DMS 273 (cell line): ENCODE data around the gene GALK2.
"Not testable (repeated sequence)": the region's sequence is repeated elsewhere in the genome, so short reads cannot be mapped to it uniquely, and the experiment has no call there.

Experiments used
- DNase-seq: peaks from one replicate; lab custom pipeline; 2025; ENCODE audit not compliant: unreplicated experiment; lab: John Stamatoyannopoulos, UW

The GALK2 gene

GRCh38 chr15:49328941-49329340, 158.9 kb downstream of the GALK2 start:
- no peak for DNase-seq

GRCh38 chr15:49330166-49330565, 160.1 kb downstream of the GALK2 start:
- no peak for DNase-seq

DNA sequence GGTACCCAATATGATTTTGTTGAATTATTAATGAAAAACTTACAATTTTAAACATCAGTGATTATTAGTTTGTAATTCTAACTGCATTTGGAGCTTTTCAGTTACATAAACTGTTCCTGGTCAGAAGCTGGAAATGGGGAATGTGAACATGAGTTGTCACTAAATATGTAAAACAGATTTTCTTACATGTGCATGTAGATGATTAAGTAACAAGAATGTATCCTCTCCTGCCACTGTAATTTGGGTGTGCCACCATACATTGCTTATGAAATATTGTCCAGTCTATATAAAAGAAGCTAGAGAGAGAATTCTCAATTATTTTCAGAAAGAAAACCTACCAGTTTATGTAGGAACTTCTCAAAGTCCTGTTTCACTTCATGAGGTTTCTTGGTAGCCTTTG, 161.4 kb downstream of the GALK2 start:
- no peak for DNase-seq

DNA sequence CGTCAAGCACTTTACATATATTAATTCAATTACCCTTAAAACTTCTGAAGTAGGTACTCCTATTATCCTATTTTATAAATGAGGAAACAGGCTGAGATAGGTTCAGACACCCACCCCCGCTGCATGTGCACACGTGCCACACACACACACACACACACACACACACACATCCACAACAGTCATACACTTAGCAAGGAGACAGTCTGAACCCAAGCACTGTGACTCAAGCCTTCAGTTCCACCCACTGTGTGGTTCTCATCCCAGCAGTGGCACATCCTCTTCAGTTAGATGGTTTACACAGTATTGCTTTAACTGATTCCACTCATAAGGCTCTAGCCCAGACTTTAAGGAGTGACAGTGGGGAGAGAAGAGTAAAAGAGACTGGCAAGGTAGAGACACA, 161.9 kb downstream of the GALK2 start:
- DNase-seq: no peak

DNA sequence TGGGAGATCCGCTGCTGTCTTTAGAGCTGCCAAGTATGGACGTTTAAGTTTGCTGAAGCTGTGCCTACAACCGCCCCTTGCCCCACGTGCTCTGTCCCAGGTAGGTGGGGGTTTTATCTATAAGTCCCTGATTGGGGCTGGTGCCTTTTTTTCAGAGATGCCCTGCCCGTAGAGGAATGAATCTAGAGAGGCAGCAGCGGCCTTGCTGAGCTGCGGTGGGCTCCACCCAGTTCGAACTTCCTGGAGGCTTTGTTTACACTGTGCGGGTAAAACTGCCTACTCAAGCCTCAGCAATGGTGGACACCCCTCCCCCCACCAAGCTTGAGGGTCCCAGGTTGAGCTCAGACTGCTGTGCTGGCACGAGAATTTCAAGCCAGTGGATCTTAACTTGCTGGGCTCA, 169.6 kb downstream of the GALK2 start:
- DNase-seq: no peak

DNA sequence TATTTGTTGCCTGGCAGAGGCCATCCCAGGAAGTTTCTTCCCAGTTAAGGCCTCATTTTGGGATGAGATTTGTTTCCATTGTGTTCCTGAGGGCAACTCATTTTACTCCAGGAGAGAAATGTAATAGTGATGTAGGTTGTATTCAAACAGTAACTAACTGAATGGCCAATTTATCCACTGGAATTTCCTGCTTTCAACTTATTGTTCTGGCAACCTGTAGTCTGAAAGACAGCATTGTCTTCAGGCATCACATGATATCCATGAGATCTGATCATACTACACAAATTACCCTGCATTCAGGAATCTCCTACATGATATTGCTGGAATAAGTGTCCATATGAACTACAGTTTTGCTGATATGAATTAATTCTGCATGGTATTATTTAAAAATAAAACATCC, 173.5 kb downstream of the GALK2 start:
- no peak for DNase-seq

DNA sequence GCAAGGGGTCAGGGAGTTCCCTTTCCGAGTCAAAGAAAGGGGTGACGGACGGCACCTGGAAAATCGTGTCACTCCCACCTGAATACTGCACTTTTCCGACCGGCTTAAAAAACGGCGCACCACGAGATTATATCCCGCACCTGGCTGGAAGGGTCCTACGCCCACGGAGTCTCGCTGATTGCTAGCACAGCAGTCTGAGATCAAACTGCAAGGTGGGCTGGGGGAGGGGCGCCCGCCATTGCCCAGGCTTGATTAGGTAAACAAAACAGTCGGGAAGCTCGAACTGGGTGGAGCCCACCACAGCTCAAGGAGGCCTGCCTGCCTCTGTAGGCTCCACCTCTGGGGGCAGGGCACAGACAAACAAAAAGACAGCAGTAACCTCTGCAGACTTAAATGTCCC, 184.4 kb downstream of the GALK2 start:
- not testable (repeated sequence) for DNase-seq

DNA sequence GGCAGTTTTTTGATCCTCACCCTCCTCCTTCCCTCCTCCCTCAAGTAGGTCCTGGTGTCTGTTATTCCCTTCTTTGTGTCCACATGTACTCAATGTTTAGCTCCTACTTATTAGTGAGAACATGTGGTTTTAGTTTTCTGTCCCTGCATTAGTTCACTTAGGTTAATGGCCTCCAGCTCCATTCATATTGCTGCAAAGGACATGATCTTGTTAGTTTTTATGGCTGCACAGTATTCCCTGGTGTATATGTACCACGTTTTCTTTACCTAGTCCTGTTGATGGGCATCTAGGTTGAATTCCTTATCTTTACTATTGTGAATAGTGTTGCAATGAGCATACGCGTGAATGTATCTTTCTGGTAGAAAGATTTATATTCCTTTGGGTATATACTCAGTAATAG, 191.3 kb downstream of the GALK2 start:
- DNase-seq: no peak

- no peak for DNase-seq
Observed at GRCh38 chr15:49366496-49366895, 196.4 kb downstream of the GALK2 start.

DNA sequence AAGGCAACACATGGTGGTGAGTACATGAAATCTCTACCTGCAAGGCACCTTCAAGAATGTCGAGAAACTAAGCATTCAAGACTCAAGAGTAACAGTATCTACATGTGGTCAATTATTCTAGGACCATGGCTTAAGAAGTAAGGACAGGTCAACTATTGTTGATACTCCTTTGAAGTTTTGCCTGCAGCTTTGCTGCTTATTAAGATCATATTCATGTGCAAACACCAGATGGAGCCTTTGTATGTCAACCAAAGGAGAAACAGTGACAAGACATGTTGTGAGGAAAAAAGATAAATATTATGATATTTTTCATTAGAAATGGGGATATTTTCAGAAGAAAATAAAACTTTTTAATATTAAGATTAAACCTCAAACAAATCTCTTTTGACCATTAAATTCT, 200.7 kb downstream of the GALK2 start:
- DNase-seq: peak; percentile 50

- DNase-seq: peak; percentile 19
Observed at GRCh38 chr15:49372366-49372765, 202.3 kb downstream of the GALK2 start.

DNA sequence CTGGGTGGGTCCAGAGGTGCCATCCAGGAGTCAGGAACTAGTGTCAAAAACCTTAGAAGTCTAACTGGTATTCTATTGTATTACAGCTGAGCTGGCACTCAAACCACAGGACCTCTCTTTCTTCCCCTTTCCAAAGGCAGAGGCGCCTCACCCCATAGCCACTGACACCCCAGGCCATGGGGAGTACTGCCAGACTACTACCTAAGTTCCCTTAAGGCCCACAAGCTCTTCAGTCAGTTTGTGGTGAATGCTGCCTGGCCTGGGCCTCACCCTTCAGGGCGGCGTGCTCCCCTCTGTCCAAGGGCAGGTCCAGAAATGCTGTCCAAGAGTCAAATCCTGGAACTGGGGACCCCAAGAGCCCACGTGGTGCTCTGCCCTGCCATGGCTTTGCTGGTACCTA, 209.9 kb downstream of the GALK2 start:
- DNase-seq: no peak

DNA sequence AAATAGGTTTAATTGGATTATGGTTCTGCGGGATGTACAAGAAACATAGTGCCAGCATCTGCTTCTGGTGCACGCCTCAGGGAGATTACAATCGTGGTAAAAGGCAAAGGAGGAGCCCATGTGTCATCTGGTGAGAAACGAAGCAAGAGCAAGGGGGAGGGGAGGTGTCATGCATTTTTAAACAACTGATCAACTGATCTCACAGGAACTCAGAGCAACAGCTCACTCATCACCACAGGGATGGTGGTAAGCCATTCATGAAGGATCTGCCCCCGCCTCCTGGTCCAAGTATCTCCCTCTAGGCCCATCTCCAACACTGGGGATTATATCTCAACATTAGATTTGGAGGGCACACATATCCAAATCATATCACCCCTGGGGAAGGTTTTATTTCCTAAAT, 210.9 kb downstream of the GALK2 start:
- DNase-seq: no peak
